HepG2 (cell line): ENCODE data around the gene COQ7. TPM values are rescaled to one million over a fixed set of nuclear protein-coding genes. Genes with fewer than 3 reads are reported as not detected.

Source experiments
- ATAC-seq: fragments of 200-7000 bp; cut with Tn5 transposase; 3 replicates; pipeline ENCODE4 v1.9.1; 2020; ENCODE audit warnings: mild to moderate bottlenecking, moderate library complexity
- BruUV-seq: library from RNA; stranded (reverse); fragments of 400-500 nt; replicated peaks from 2 replicates; lab custom pipeline; 2021; lab: Mats Ljungman, UMichigan
- CTCF ChIA-PET: fragments of 300-600 bp; formaldehyde crosslinking; extraction: SDS; loops from one replicate; lab custom pipeline; 2021; ENCODE audit warnings: low total read pairs, inconsistent platforms, low intra/inter-chr PET ratio; lab: Yijun Ruan, JAX
- POLR2A ChIA-PET: fragments of 350-600 bp; sonication (Branson Sonifier 250); formaldehyde crosslinking; loops from one replicate; lab custom pipeline; 2020; ENCODE audit warnings: antibody characterized with exemption, inconsistent platforms; lab: Yijun Ruan, JAX
- DNase-seq: peaks from one replicate; pipeline ENCODE4 v3.0.0-alpha.2; 2015; ENCODE audit warnings: low spot score
- FAIRE-seq: peaks from 3 replicates; lab custom pipeline; 2011; peaks lifted over from hg19 to GRCh38; lab: Jason Lieb, UNC
- H2AFZ ChIP-seq: one replicate; pipeline ENCODE4 v1.6.1; 2011; ENCODE audit warnings: low read length, inconsistent platforms
- H3K27ac ChIP-seq: fragments of 300-600 bp; 3 replicates; pipeline ENCODE4 v1.8.0; 2011; ENCODE audit warnings: mixed run types, mild to moderate bottlenecking, mixed read lengths, low read length, inconsistent platforms; ENCODE audit not compliant: insufficient read depth; ENCODE audit errors: extremely low read length
- H3K27me3 ChIP-seq, 2 experiments: fragments of 200-600 bp in 1 of 2; 2 replicates in 1 of 2; 3 replicates in 1 of 2; pipeline versions ENCODE4 v1.6.0 to v1.8.0; 2011; ENCODE audit warnings: low read length in 2 of 2, mild to moderate bottlenecking in 2 of 2, moderate library complexity in 2 of 2, inconsistent platforms in 1 of 2; ENCODE audit not compliant: insufficient read depth in 2 of 2, control insufficient read depth in 1 of 2
- H3K36me3 ChIP-seq, 2 experiments: fragments of 200-600 bp in 1 of 2; replicated peaks in 1 of 2; 2 replicates in 1 of 2; 3 replicates in 1 of 2; pipeline versions ENCODE4 v1.5.1 to v1.8.0; 2011; ENCODE audit warnings: low read length in 2 of 2, inconsistent platforms in 1 of 2; ENCODE audit not compliant: insufficient read depth in 2 of 2, control insufficient read depth in 1 of 2
- H3K4me1 ChIP-seq: 2 replicates; pipeline ENCODE4 v1.5.1; 2012; ENCODE audit warnings: low read length, inconsistent platforms; ENCODE audit not compliant: insufficient read depth
- H3K4me2 ChIP-seq: 2 replicates; pipeline ENCODE4 v1.6.0; 2011; ENCODE audit warnings: low read depth, low read length, inconsistent platforms
- H3K4me3 ChIP-seq, 3 experiments: fragments of 200-600 bp in 1 of 3; sonication (generic), shearing (Covaris generic) in 1 of 3; replicated peaks in 1 of 3; 2 replicates each; pipeline ENCODE4 v1.5.1; 2011 to 2016; ENCODE audit warnings: low read length in 3 of 3, inconsistent platforms in 2 of 3, low read depth in 2 of 3, mild to moderate bottlenecking in 2 of 3, control low read depth in 1 of 3, mixed read lengths in 1 of 3; ENCODE audit not compliant: insufficient read depth in 1 of 3
- H3K79me2 ChIP-seq: one replicate; pipeline ENCODE4 v1.6.1; 2011; ENCODE audit warnings: low read length, inconsistent platforms; ENCODE audit not compliant: insufficient read depth
- H3K9ac ChIP-seq: 2 replicates; pipeline ENCODE4 v1.6.0; 2011; ENCODE audit warnings: mild to moderate bottlenecking, low read depth, low read length, inconsistent platforms; ENCODE audit not compliant: insufficient read depth
- H3K9me3 ChIP-seq: 2 replicates; pipeline ENCODE4 v1.5.1; 2012; ENCODE audit warnings: mild to moderate bottlenecking, low read length
- H4K20me1 ChIP-seq: 2 replicates; pipeline ENCODE4 v1.6.0; 2011; ENCODE audit warnings: inconsistent platforms, mild to moderate bottlenecking, low read length, moderate library complexity; ENCODE audit not compliant: insufficient read depth
- CBX2 ChIP-seq, 2 experiments: fragments of 200-600 bp in 1 of 2; sonication (generic); formaldehyde crosslinking in 1 of 2; IDR thresholded peaks; 2 replicates each; pipeline versions ENCODE4 v1.7.0 to v1.8.1; 2018 to 2022; ENCODE audit warnings: low read depth in 2 of 2, low read length in 1 of 2, mild to moderate bottlenecking in 1 of 2, missing genetic modification reagents in 1 of 2
- CSRNP1 ChIP-seq: sonication (generic); formaldehyde crosslinking; IDR thresholded peaks from 2 replicates; pipeline ENCODE4 v1.8.1; 2023; ENCODE audit warnings: mild to moderate bottlenecking, missing genetic modification reagents
- GRHL1 ChIP-seq: sonication (generic); formaldehyde crosslinking; conservative IDR thresholded peaks from 2 replicates; pipeline ENCODE4 v1.8.0; 2022; ENCODE audit warnings: missing genetic modification reagents
- SALL1 ChIP-seq: sonication (generic); formaldehyde crosslinking; IDR thresholded peaks from 2 replicates; pipeline ENCODE4 v1.8.0; 2022; ENCODE audit warnings: mild to moderate bottlenecking, missing genetic modification reagents
- ZNF333 ChIP-seq: sonication (generic); formaldehyde crosslinking; IDR thresholded peaks from 2 replicates; pipeline ENCODE4 v1.4.0; 2020; ENCODE audit warnings: mild to moderate bottlenecking, missing genetic modification reagents, borderline replicate concordance
- WGBS: methylation state at CpG from one replicate; pipeline ENCODE4 v1.1.6; 2017; ENCODE audit warnings: low lambda C conversion rate; 5-methylcytosine and 5-hydroxymethylcytosine counted together
- in situ Hi-C: cut with HindIII; loops from 2 replicates; pipeline ENCODE4 v1.10.0; 2017; ENCODE audit warnings: low pct_unique_long_range_greater_than_20kb; ENCODE audit not compliant: extremely low pct_ligation_motif_present
- intact Hi-C: fragments of 100-400 bp; cut with micrococcal nuclease; formaldehyde crosslinking; loops from one replicate; pipeline ENCODE4 v1.10.0; 2022; ENCODE audit not compliant: unreplicated experiment
- polyA plus RNA-seq, 8 experiments: library from polyadenylated mRNA; depleted of rRNA in 3 of 8; stranded (reverse) in 7 of 8; unstranded in 1 of 8; fragments of >200 nt; fragmentation: Illumina TruSeq in 4 of 8; extraction: Trizol in 4 of 8; gene quantifications; 2 replicates each; pipeline versions ENCODE4 v1.2.1 to v1.2.3, GENCODE V29; 2011 to 2016; ENCODE audit warnings: low read depth in 4 of 8, missing spikeins in 1 of 8, mixed read lengths in 1 of 8; ENCODE audit not compliant: insufficient read depth in 1 of 8
- total RNA-seq, 5 experiments: library from RNA; depleted of rRNA; stranded (reverse); fragments of >200 nt; fragmentation: Illumina TruSeq; extraction: Trizol; gene quantifications; 2 replicates each; pipeline ENCODE4 v1.2.3, GENCODE V29; 2016; ENCODE audit warnings: low read depth in 1 of 5
- TF ChIP-seq, protein P1 (sequence below): sonication (generic); formaldehyde crosslinking; IDR thresholded peaks from 2 replicates; pipeline ENCODE4 v1.8.1; 2023; ENCODE audit warnings: mild to moderate bottlenecking, missing genetic modification reagents

COQ7 gene
- total and polyA plus RNA-seq, 2 of the 13 experiments (the other 11 are each of a cell fraction or from before 2014, with no cell fraction given): 20.1 to 45.7 TPM

- Histone ChIP-seq H3K9ac (no peak overlapping the region), H3K27me3 (peaks cover 0 to 5% of the 10 kb centered on the region in 2 experiments; a peak in 2 of 5 replicates), H4K20me1 (no peaks in the 10 kb centered on the region), H3K27ac (no peak overlapping the region), H3K79me2 (no peaks in the 10 kb centered on the region), H2AFZ (no peak overlapping the region), H3K4me1 (peaks cover 50% of the 10 kb centered on the region), H3K4me2 (no peak overlapping the region), H3K4me3 (no peak overlapping the region), H3K36me3 (no peaks in the 10 kb centered on the region), H3K9me3 (0 out of 2 replicates have a peak, but pooled peaks cover 4% of the 10 kb centered on the region)
- WGBS: 72% methylated on average over 6 of the region's 6 CpGs
- CTCF ChIA-PET: no interaction called here
- BruUV-seq: no TSS peak
- intact Hi-C loops: loop anchor here (1.0 kb wide), 1 partner anchor 32 kb away; no protein-coding TSS in a partner anchor
- in situ Hi-C loops: no loop called here
- FAIRE-seq (no peak), DNase-seq (no peak), ATAC-seq (no peak)
- TF ChIP-seq, protein P1, sequence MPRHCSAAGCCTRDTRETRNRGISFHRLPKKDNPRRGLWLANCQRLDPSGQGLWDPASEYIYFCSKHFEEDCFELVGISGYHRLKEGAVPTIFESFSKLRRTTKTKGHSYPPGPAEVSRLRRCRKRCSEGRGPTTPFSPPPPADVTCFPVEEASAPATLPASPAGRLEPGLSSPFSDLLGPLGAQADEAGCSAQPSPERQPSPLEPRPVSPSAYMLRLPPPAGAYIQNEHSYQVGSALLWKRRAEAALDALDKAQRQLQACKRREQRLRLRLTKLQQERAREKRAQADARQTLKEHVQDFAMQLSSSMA (CRISPR knock-in tag): no peak
- no peak for TF ChIP-seq SALL1 (CRISPR knock-in tag)
- TF ChIP-seq CSRNP1 (CRISPR knock-in tag): no peak
- TF ChIP-seq GRHL1: no peak
- no peak for TF ChIP-seq CBX2 (IDR thresholded peaks at IDR 0.05; ENCODE audit: low read depth, low read length)
- no peak for TF ChIP-seq CBX2 (CRISPR knock-in tag; IDR thresholded peaks at IDR 0.05; ENCODE audit: low read depth)
- no peak for TF ChIP-seq ZNF333 (CRISPR knock-in tag)
- POLR2A ChIA-PET: no interaction called here
These were observed 23.5 kb downstream of the COQ7 start for GRCh38 chr16:19090916-19091315.
